ENCODE data around the gene SLC37A3.

- TF ChIP-seq ZNF70 (CRISPR knock-in tag; IDR thresholded peaks at IDR 0.05) (no peak), PATZ1 (CRISPR knock-in tag; IDR thresholded peaks at IDR 0.05; ENCODE audit: borderline replicate concordance) (no peak), ZNF565 (CRISPR knock-in tag; conservative IDR thresholded peaks at IDR 0.05; ENCODE audit: low read depth) (no peak), CSRNP3 (CRISPR knock-in tag; IDR thresholded peaks at IDR 0.05) (no peak), TCF4 (CRISPR knock-in tag; IDR thresholded peaks at IDR 0.05; ENCODE audit: borderline replicate concordance) (no peak), GLIS3 (CRISPR knock-in tag; IDR thresholded peaks at IDR 0.05) (no peak), ZFP30 (CRISPR knock-in tag; IDR thresholded peaks at IDR 0.05) (no peak), POU6F1 (CRISPR knock-in tag; IDR thresholded peaks at IDR 0.05; ENCODE audit: borderline replicate concordance, low read depth) (no peak)
Observed at GRCh38 chr7:140418653-140419052, 20.3 kb upstream of the SLC37A3 start.

All from SK-N-SH treated with all-trans-retinoic acid at 6 μM for 48 hours (cell line).